ENCODE results near the gene RNF13.
"Not testable (repeated sequence)": the region's sequence is repeated elsewhere in the genome, so short reads cannot be mapped to it uniquely, and the experiment has no call there.

Gene RNF13

GRCh38 chr3:149902498-149903139 is 89.6 kb downstream of the RNF13 start:
- DNase-seq, result no peak

GRCh38 chr3:149906036-149906435 is 93.0 kb downstream of the RNF13 start:
- DNase-seq, result no peak

- no peak for DNase-seq
Measured at GRCh38 chr3:149908424-149908957, 95.5 kb downstream of the RNF13 start.

- no peak for DNase-seq
Measured at GRCh38 chr3:149909923-149910322, 96.9 kb downstream of the RNF13 start.

- no peak for DNase-seq
Measured at GRCh38 chr3:149917124-149917667, 104.2 kb downstream of the RNF13 start.

GRCh38 chr3:149919509-149919908 is 106.5 kb downstream of the RNF13 start:
- DNase-seq, result no peak

GRCh38 chr3:149920119-149920518 is 107.1 kb downstream of the RNF13 start:
- DNase-seq, result no peak

GRCh38 chr3:149933008-149933407 is 120.0 kb downstream of the RNF13 start:
- DNase-seq, result no peak

- DNase-seq, result no peak
Measured at GRCh38 chr3:149933858-149934257, 120.8 kb downstream of the RNF13 start.

- DNase-seq, result no peak
Measured at GRCh38 chr3:149934524-149934923, 121.5 kb downstream of the RNF13 start.

- peak; percentile 16 for DNase-seq
Measured at GRCh38 chr3:149936812-149937230, 123.8 kb downstream of the RNF13 start.

GRCh38 chr3:149938392-149939055 is 125.5 kb downstream of the RNF13 start:
- DNase-seq, result not testable (repeated sequence)

- no peak for DNase-seq
Measured at GRCh38 chr3:149941186-149941585, 128.2 kb downstream of the RNF13 start.

- DNase-seq, result no peak
Measured at GRCh38 chr3:149941946-149942345, 128.9 kb downstream of the RNF13 start.

- DNase-seq, result no peak
Measured at GRCh38 chr3:149942409-149942808, 129.4 kb downstream of the RNF13 start.

- DNase-seq, result not testable (repeated sequence)
Measured at GRCh38 chr3:149943966-149944365, 131.0 kb downstream of the RNF13 start.

GRCh38 chr3:149947231-149947630 is 134.2 kb downstream of the RNF13 start:
- no peak for DNase-seq

GRCh38 chr3:149949181-149949580 is 136.2 kb downstream of the RNF13 start:
- no peak for DNase-seq

GRCh38 chr3:149954812-149955211 is 141.8 kb downstream of the RNF13 start:
- DNase-seq, result no peak

- DNase-seq, result no peak
Measured at GRCh38 chr3:149955449-149955848, 142.4 kb downstream of the RNF13 start.

GRCh38 chr3:149957361-149958125 is 144.5 kb downstream of the RNF13 start:
- no peak for DNase-seq

GRCh38 chr3:149958171-149958796 is 145.3 kb downstream of the RNF13 start:
- no peak for DNase-seq

GRCh38 chr3:149959443-149959842 is 146.4 kb downstream of the RNF13 start:
- DNase-seq, result no peak
